PFSK-1 (cell line): Measurements from ENCODE around the gene TMEM120B.

Experiments used
- FOXP2 ChIP-seq: optimal IDR thresholded peaks from 2 replicates; pipeline ENCODE3; 2011; ENCODE audit warnings: borderline replicate concordance, control low read depth, inconsistent platforms; ENCODE audit not compliant: insufficient read depth; ENCODE audit errors: extremely low read length, extremely low read depth
- POLR2AphosphoS5 ChIP-seq: IDR thresholded peaks from 2 replicates; pipeline ENCODE4 v1.6.1; 2012; ENCODE audit warnings: low read depth, mild to moderate bottlenecking, control low read depth, low read length, moderate library complexity
- REST ChIP-seq, 2 experiments: IDR thresholded peaks; 2 replicates each; pipeline versions ENCODE4 v1.6.1 to v1.8.0; 2011 to 2012; ENCODE audit warnings: low read depth in 2 of 2, low read length in 2 of 2, control low read depth in 1 of 2, inconsistent platforms in 1 of 2, mild to moderate bottlenecking in 1 of 2, moderate library complexity in 1 of 2; ENCODE audit not compliant: insufficient read depth in 1 of 2
- SIN3A ChIP-seq: IDR thresholded peaks from 2 replicates; pipeline ENCODE4 v1.6.1; 2012; ENCODE audit warnings: mild to moderate bottlenecking, low read length, moderate library complexity, borderline replicate concordance; ENCODE audit not compliant: insufficient read depth
- TAF1 ChIP-seq: IDR thresholded peaks from 2 replicates; pipeline ENCODE4 v1.6.1; 2012; ENCODE audit warnings: low read length, control low read depth, borderline replicate concordance; ENCODE audit not compliant: insufficient read depth

The TMEM120B gene

GRCh38 chr12:121766290-121767039 lies 53.9 kb downstream of the TMEM120B start:
- TF ChIP-seq TAF1 (no peak), SIN3A (no peak), POLR2AphosphoS5 (no peak), REST (IDR thresholded peaks at IDR 0.05; ENCODE audit: insufficient read depth in 1 of 2, low read depth in 2 of 2, low read length in 2 of 2) (no peak), FOXP2 (no peak)

GRCh38 chr12:121767525-121768016 lies 55.0 kb downstream of the TMEM120B start:
- TF ChIP-seq SIN3A (no peak), REST (IDR thresholded peaks at IDR 0.05; ENCODE audit: insufficient read depth in 1 of 2, low read depth in 2 of 2, low read length in 2 of 2) (no peak), FOXP2 (no peak), TAF1 (no peak), POLR2AphosphoS5 (no peak)

GRCh38 chr12:121769297-121769830 lies 56.8 kb downstream of the TMEM120B start:
- TF ChIP-seq TAF1 (no peak), POLR2AphosphoS5 (no peak), FOXP2 (no peak), REST (IDR thresholded peaks at IDR 0.05; ENCODE audit: insufficient read depth in 1 of 2, low read depth in 2 of 2, low read length in 2 of 2) (no peak), SIN3A (no peak)

GRCh38 chr12:121769831-121770301 lies 57.3 kb downstream of the TMEM120B start:
- TF ChIP-seq SIN3A (no peak), POLR2AphosphoS5 (no peak), REST (IDR thresholded peaks at IDR 0.05; ENCODE audit: insufficient read depth in 1 of 2, low read depth in 2 of 2, low read length in 2 of 2) (no peak), TAF1 (no peak), FOXP2 (no peak)
